ENCODE data around the gene RNF7. TPM values are rescaled to one million over a fixed set of nuclear protein-coding genes. Genes with fewer than 3 reads are reported as not detected.
"Not testable (repeated sequence)": the region's sequence is repeated elsewhere in the genome, so short reads cannot be mapped to it uniquely, and the experiment has no call there.

The RNF7 gene
- polyA plus RNA-seq, 3 donors: 92.2 to 206 (median 187) TPM

GRCh38 chr3:141699897-141700296 is 38.2 kb upstream of the RNF7 start:
- no peaks in the 10 kb centered on the region for H3K36me3 ChIP-seq (replicated peaks in 1 of 2; ENCODE audit: control insufficient read depth in 1 of 2, insufficient read depth in 2 of 2, low read length in 2 of 2)
- peaks cover 4 to 6% of the 10 kb centered on the region in 2 donors for H3K9me3 ChIP-seq (replicated peaks in 1 of 2; ENCODE audit: control insufficient read depth in 1 of 2, insufficient read depth in 1 of 2, low read length in 2 of 2)
- H3K4me2 ChIP-seq (replicated peaks; ENCODE audit: extremely low read depth, low read length, poor library complexity, severe bottlenecking): no peak overlapping the region
- intact Hi-C loops (cut with micrococcal nuclease): no loop called here
- no peak for DNase-seq
- H3K27ac ChIP-seq (ENCODE audit: low read depth in 1 of 2, low read length in 2 of 2): no peak overlapping the region
- no peak overlapping the region for H2AFZ ChIP-seq (ENCODE audit: insufficient read depth, low read depth, low read length, poor library complexity, severe bottlenecking)
- Mint-ChIP-seq H3K4me3 (no peak overlapping the region), H3K27me3 (ENCODE audit: low read depth in 3 of 3) (peaks cover 0 to 3% (median 0%) of the 10 kb centered on the region in 3 donors), H3K36me3 (peaks cover 0 to 2% of the 10 kb centered on the region in 2 donors), H3K4me1 (no peaks in the 10 kb centered on the region), H3K9me3 (peaks cover 0 to 12% (median 7%) of the 10 kb centered on the region in 7 donors), H3K27ac (no peak overlapping the region)
- no peaks in the 10 kb centered on the region for H3K27me3 ChIP-seq (ENCODE audit: control insufficient read depth in 2 of 2, insufficient read depth in 2 of 2, low read length in 2 of 2)
- no peaks in the 10 kb centered on the region for H3K4me1 ChIP-seq (ENCODE audit: control insufficient read depth in 1 of 2, insufficient read depth in 2 of 2, low read length in 2 of 2)
- TF ChIP-seq CTCF (IDR thresholded peaks at IDR 0.05): no peak
- no peaks in the 10 kb centered on the region for H4K20me1 ChIP-seq (ENCODE audit: insufficient read depth, low read length)
- no peak overlapping the region for H3K4me3 ChIP-seq (replicated peaks in 1 of 3; ENCODE audit: low read depth in 2 of 3, low read length in 3 of 3)
- H3K9ac ChIP-seq (ENCODE audit: insufficient read depth, low read length, poor library complexity, severe bottlenecking): no peak overlapping the region
- WGBS (ENCODE audit: insufficient coverage): 97% methylated on average over 6 of the region's 6 CpGs
- H3K79me2 ChIP-seq (ENCODE audit: insufficient read depth, low read length): no peaks in the 10 kb centered on the region

GRCh38 chr3:141703367-141703766 is 34.7 kb upstream of the RNF7 start:
- H3K4me1 Mint-ChIP-seq; H3K27me3 Mint-ChIP-seq (ENCODE audit: low read depth in 3 of 3); DNase-seq; H3K4me3 ChIP-seq (replicated peaks in 1 of 3; ENCODE audit: low read depth in 2 of 3, low read length in 3 of 3); intact Hi-C loops (cut with micrococcal nuclease); H3K27ac ChIP-seq (ENCODE audit: low read depth in 1 of 2, low read length in 2 of 2); H3K4me3 Mint-ChIP-seq; H3K4me2 ChIP-seq (replicated peaks; ENCODE audit: extremely low read depth, low read length, poor library complexity, severe bottlenecking); H3K79me2 ChIP-seq (ENCODE audit: insufficient read depth, low read length); H3K27me3 ChIP-seq (ENCODE audit: control insufficient read depth in 2 of 2, insufficient read depth in 2 of 2, low read length in 2 of 2); H3K36me3 Mint-ChIP-seq; H3K9ac ChIP-seq (ENCODE audit: insufficient read depth, low read length, poor library complexity, severe bottlenecking); H3K36me3 ChIP-seq (replicated peaks in 1 of 2; ENCODE audit: control insufficient read depth in 1 of 2, insufficient read depth in 2 of 2, low read length in 2 of 2); H2AFZ ChIP-seq (ENCODE audit: insufficient read depth, low read depth, low read length, poor library complexity, severe bottlenecking); H3K27ac Mint-ChIP-seq; H4K20me1 ChIP-seq (ENCODE audit: insufficient read depth, low read length); H3K9me3 ChIP-seq (replicated peaks in 1 of 2; ENCODE audit: control insufficient read depth in 1 of 2, insufficient read depth in 1 of 2, low read length in 2 of 2): not testable (repeated sequence)
- H3K9me3 Mint-ChIP-seq: peaks cover 2 to 12% (median 7%) of the 10 kb centered on the region in 7 donors
- WGBS (ENCODE audit: insufficient coverage): no CpG with 5 or more reads among the region's 3 CpGs
- H3K4me1 ChIP-seq (ENCODE audit: control insufficient read depth in 1 of 2, insufficient read depth in 2 of 2, low read length in 2 of 2): peaks cover 6 to 11% of the 10 kb centered on the region in 2 donors

All from CD14-positive monocyte (primary cell).